ENCODE results near the gene IFNGR2.

- no peak for TF ChIP-seq CTCF (IDR thresholded peaks at IDR 0.05)
- no peak for TF ChIP-seq POLR2A (IDR thresholded peaks at IDR 0.05)
Observed at GRCh38 chr21:33443194-33443593, 40.0 kb downstream of the IFNGR2 start.
